GM04504 (cell line): Measurements from ENCODE around the gene HDAC4.
"Not testable (repeated sequence)": the region's sequence is repeated elsewhere in the genome, so short reads cannot be mapped to it uniquely, and the experiment has no call there.

ENCODE experiments used
- DNase-seq: peaks from one replicate; pipeline ENCODE4 v3.0.0-alpha.2; 2012; ENCODE audit warnings: low read depth

Gene HDAC4

DNA sequence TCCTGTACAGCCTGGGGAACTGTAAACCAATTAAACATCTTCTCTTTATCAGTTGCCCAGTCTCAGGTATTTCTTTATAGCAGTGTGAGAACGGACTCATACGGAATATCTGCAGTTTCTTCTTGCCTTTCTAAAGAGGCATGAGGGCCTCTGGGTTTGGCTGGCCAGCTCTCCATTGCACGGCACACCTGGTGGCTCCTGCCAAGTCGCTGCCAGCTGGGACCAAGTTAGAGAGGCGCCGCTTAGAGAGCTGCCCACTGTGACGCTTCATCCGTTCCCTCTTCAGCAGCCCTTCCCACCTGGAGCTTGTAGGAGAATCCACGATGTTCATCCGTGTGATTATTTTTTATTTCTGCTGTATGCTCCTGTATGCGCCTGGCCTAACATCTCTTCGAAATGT, 357.5 kb downstream of the HDAC4 start:
- DNase-seq: no peak

DNA sequence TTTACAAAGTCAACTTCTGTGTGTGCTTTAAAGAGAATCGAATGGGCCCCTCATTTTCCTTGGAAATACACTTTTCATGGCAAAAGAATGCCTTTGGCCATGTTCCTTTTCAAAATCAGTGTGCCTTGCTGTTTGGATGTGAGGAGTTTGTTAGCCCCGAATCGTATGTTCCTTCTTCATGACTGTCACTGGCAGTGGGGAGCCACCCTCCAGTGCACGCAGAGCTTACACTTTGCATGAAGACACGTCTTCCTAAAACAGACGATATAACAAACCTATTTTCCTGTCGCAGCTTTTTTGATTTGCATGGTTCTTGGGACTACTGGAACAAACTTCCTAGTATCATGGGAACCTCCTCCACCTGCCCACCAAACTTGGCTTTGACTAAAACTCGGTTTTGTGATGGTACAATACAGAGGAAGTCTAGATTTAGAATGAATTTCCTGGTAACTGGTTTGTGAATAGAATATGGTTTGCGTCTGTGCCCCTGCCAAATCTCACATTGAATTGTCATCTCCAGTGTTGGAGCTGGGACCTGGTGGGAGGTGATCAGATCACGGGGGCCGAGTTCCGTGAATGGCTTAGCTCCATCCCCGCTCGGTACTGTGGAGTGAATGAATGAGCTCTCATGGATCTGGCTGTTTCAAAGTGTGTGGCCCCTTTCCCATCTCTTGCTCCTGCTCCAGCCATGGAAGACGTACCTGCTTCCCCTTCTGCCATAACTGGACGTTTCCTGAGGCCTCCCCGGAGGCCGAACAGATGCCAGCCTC, 358.1 kb downstream of the HDAC4 start:
- no peak for DNase-seq

GRCh38 chr2:239042046-239042445, 358.8 kb downstream of the HDAC4 start:
- no peak for DNase-seq

GRCh38 chr2:239041062-239041461, 359.8 kb downstream of the HDAC4 start:
- DNase-seq: no peak

DNA sequence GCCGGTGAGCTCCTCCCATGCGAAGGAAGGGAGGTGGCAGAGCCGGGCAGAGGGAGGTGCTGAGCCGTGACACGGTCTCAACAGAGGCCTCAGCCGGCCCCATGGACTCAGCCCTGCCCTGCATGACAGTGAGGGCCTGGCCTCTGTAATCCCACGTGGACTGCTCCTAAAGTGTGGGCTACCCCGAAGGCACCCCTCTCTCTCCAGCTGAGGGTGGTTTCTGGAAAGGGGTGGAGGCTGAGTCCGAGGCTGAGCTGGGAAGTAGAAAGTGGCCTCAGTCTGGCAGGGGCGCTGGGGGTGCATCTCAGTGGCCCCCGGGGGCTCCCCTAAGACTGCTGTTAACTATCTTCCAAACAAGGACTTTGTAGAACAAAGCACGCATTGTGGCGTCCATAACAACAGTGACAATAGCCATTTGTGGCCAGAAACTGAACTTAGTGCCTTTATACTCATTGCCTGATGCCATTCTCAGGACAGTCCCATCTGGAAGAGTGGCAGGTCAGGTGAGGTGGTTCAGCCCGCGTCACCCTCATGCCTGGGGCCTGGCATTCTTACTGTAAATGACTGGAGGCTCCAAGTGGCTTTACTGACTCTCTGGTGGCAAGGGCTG, 360.6 kb downstream of the HDAC4 start:
- DNase-seq: no peak

- DNase-seq: no peak
These were observed 361.4 kb downstream of the HDAC4 start for GRCh38 chr2:239039479-239039861.

DNA sequence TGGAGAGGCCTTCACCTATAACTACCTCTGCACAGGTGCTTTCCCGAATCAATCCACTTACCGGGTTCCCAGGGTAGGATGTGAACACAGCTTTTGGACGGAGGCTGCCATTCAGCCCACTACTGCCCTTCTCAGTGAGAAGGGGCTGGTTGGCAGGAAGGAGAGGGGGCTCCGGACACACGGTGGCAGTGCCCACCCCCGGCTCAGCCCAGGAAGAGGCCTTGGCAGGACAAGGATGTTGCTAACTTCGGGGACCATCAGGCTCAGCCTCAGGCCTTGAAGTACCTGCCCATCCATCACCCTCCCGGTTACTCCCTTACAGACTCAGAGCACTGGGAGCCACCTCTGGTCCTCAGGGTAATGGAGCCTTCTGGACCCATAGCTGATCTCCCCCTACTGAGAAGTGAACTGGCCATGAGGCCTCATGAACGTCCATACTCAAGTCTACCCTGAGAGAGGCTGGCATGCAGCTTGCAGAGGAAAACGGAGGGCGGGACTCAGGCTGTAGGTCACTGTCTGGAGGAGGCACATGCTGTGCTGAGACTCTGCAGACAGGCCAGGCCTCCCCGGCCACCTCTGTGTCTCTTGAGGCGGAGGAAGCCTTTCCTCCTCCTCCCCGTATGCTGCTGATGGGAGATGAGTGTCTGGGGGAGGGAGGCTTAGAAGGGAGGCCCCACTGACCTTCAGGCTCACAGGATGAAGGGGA, 361.9 kb downstream of the HDAC4 start:
- no peak for DNase-seq

GRCh38 chr2:239038284-239038683, 362.5 kb downstream of the HDAC4 start:
- not testable (repeated sequence) for DNase-seq

GRCh38 chr2:239037559-239037910, 363.3 kb downstream of the HDAC4 start:
- no peak for DNase-seq

- DNase-seq: no peak
These were observed 363.8 kb downstream of the HDAC4 start for GRCh38 chr2:239036819-239037558.

GRCh38 chr2:239035997-239036731, 364.7 kb downstream of the HDAC4 start:
- DNase-seq: no peak

GRCh38 chr2:239035361-239035814, 365.4 kb downstream of the HDAC4 start:
- no peak for DNase-seq

- DNase-seq: no peak
These were observed 366.1 kb downstream of the HDAC4 start for GRCh38 chr2:239034561-239035341.

GRCh38 chr2:239033801-239034560, 366.8 kb downstream of the HDAC4 start:
- no peak for DNase-seq

GRCh38 chr2:239029958-239030357, 370.9 kb downstream of the HDAC4 start:
- DNase-seq: no peak

DNA sequence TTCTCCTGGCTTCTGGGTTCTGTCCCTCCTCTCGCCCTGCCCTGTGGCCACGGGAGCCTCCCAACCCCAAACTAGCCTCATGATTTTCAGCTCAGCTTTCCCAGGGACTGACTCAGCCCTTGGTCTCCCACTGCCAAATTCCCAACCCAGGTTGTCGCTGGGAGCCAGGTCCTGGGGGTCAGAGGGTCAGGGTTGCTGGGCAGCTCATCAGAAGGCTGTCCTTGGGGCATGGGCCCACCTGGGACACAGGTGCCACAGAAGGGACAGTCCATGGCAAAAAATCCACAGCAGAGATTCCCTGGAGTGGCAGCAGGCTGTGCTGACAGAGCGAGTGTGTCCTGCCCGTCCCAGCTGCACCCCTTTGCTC, 372.6 kb downstream of the HDAC4 start:
- DNase-seq: no peak

DNA sequence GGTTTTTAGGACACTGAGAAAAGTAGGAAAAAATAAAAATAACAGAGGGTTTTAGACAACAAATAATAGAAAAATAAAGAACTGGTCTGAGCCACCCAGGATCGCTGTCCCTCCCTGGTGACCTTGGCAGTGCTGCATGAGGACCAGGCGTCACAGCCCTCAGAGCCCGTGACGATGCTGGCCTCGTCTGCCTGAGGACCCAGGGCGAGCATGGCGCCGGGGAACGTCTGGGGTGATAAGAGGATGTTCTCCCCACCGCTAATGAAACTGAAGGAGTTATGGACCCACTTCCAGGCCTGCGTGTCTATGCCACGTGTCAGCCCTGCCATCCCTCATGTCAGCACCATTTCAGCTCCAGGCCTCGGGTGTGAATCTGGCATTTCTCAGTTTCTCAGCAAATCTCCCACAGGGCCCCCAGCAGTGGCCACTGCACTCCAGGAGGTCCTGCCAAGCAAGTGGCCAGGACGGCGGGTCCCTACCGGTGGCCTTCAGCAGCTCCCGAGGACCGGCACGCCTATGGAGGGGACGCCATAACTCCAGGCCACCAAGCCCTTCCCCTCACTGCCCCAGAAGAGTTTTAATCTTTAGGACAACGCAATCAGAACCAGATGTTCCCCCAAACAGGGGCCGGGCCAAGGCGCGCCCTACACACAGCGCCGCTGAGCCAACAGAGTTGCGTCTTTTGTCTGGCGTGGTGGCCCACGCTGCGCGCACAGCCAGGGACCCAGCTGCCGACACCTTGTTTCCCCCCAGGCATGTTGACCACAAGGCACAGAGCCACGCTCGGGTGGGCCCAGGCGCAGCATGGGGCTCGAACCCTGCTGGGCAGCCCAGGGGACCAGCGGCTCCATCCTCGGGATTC, 373.2 kb downstream of the HDAC4 start:
- no peak for DNase-seq

GRCh38 chr2:239026711-239027361, 374.0 kb downstream of the HDAC4 start:
- no peak for DNase-seq

DNA sequence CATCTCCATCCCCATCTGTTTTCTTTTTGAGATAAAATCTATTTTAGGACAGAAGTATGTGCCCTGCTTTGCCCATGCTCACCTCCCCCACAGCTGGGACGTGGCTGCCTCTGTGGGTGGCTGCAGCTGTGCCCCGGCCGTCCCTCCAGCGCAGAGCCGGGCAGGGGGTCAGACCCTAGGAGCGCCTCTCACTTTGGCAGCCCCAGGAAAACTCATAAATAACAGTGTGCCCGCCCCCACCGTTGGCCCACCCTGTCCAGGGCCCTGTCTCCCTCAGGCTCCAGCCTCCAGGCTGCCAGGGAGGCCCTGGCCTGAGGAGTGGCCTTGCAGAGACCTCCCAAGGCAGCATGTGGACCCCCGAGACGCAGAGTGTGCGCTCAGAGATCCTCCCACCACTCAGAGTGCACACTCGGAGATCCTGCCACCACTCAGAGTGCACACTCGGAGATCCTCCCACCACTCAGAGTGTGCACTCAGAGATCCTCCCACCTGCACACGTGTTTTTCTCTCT, 374.8 kb downstream of the HDAC4 start:
- DNase-seq: no peak
